GM23338 (cell line): ENCODE results near the gene ANAPC7. TPM values are rescaled to one million over a fixed set of nuclear protein-coding genes. Genes with fewer than 3 reads are reported as not detected.

ENCODE experiments used
- ATAC-seq: fragments of 200-7000 bp; cut with Tn5 transposase; 3 replicates; pipeline ENCODE4 v1.9.1; 2020
- DNase-seq: peaks from one replicate; pipeline ENCODE4 v3.0.0-alpha.2; 2015; ENCODE audit warnings: low spot score
- H2AFZ ChIP-seq: fragments of 200-600 bp; sonication (generic); 2 replicates; pipeline ENCODE4 v1.8.0; 2016; ENCODE audit warnings: antibody characterized with exemption, mild to moderate bottlenecking, moderate library complexity
- H3F3A ChIP-seq: fragments of 200-600 bp; sonication (generic); replicated peaks from 2 replicates; pipeline ENCODE4 v1.8.0; 2017; ENCODE audit warnings: antibody characterized with exemption, mixed run types, low read depth
- H3K27ac ChIP-seq: fragments of 200-600 bp; sonication (generic); 2 replicates; pipeline ENCODE4 v1.6.1; 2016; ENCODE audit warnings: low read depth
- H3K27me3 ChIP-seq: fragments of 200-600 bp; sonication (generic); 2 replicates; pipeline ENCODE4 v1.8.0; 2016; ENCODE audit warnings: mild to moderate bottlenecking, mixed run types, moderate library complexity; ENCODE audit not compliant: insufficient read depth
- H3K36me3 ChIP-seq: fragments of 200-600 bp; sonication (generic); 2 replicates; pipeline ENCODE4 v1.8.0; 2016; ENCODE audit warnings: mild to moderate bottlenecking; ENCODE audit not compliant: insufficient read depth
- H3K4me1 ChIP-seq: fragments of 200-600 bp; sonication (generic); 2 replicates; pipeline ENCODE4 v1.8.0; 2016; ENCODE audit warnings: mild to moderate bottlenecking, moderate library complexity; ENCODE audit not compliant: insufficient read depth
- H3K4me2 ChIP-seq: fragments of 200-600 bp; sonication (generic); 2 replicates; pipeline ENCODE4 v1.7.1; 2017; ENCODE audit warnings: mixed run types
- H3K4me3 ChIP-seq: fragments of 200-600 bp; sonication (generic); 2 replicates; pipeline ENCODE4 v1.6.1; 2016; ENCODE audit warnings: mixed run types
- H3K79me2 ChIP-seq: fragments of 200-600 bp; sonication (generic); replicated peaks from 2 replicates; pipeline ENCODE4 v1.8.0; 2017; ENCODE audit warnings: mild to moderate bottlenecking; ENCODE audit not compliant: insufficient read depth
- H3K9me2 ChIP-seq: fragments of 200-600 bp; sonication (generic); 2 replicates; pipeline ENCODE4 v1.8.0; 2017; ENCODE audit not compliant: insufficient read depth
- H4K20me1 ChIP-seq: fragments of 200-600 bp; sonication (generic); replicated peaks from 2 replicates; pipeline ENCODE4 v1.8.0; 2017; ENCODE audit warnings: mild to moderate bottlenecking; ENCODE audit not compliant: insufficient read depth
- H3K27ac Mint-ChIP-seq: 2 replicates; pipeline ENCODE4 v1.8.0; 2020; ENCODE audit warnings: inconsistent platforms, mild to moderate bottlenecking, moderate library complexity, mixed read lengths
- H3K27me3 Mint-ChIP-seq: 3 replicates; pipeline ENCODE4 v1.8.0; 2022; ENCODE audit warnings: low read depth, mild to moderate bottlenecking, moderate library complexity, mixed read lengths, inconsistent platforms; ENCODE audit not compliant: insufficient read depth, poor library complexity
- H3K36me3 Mint-ChIP-seq: 3 replicates; pipeline ENCODE4 v1.8.0; 2021; ENCODE audit warnings: low read depth, mild to moderate bottlenecking, inconsistent platforms, moderate library complexity, mixed read lengths
- H3K4me1 Mint-ChIP-seq: 3 replicates; pipeline ENCODE4 v1.8.0; 2020; ENCODE audit warnings: mild to moderate bottlenecking, inconsistent platforms, mixed read lengths
- H3K4me3 Mint-ChIP-seq: 3 replicates; pipeline ENCODE4 v1.8.0; 2021; ENCODE audit warnings: moderate library complexity, mild to moderate bottlenecking, inconsistent platforms, mixed read lengths
- H3K9me3 Mint-ChIP-seq: 3 replicates; pipeline ENCODE4 v1.8.0; 2020; ENCODE audit warnings: moderate library complexity, mild to moderate bottlenecking, inconsistent platforms, mixed read lengths
- CREB1 ChIP-seq: fragments of 250-450 bp; sonication (Bioruptor Pico); IDR thresholded peaks from 2 replicates; pipeline ENCODE4 v1.5.0; 2020; ENCODE audit warnings: low read depth, mild to moderate bottlenecking, moderate library complexity
- CTCF ChIP-seq, 2 experiments: fragments of 200-600 bp in 1 of 2; sonication (generic) in 1 of 2; conservative IDR thresholded peaks; 2 replicates each; pipeline versions ENCODE4 v1.5.1 to v1.6.1; 2016 to 2017; ENCODE audit warnings: antibody characterized with exemption in 2 of 2, low read depth in 2 of 2, mild to moderate bottlenecking in 2 of 2, moderate library complexity in 1 of 2
- ETS1 ChIP-seq: IDR thresholded peaks from 2 replicates; pipeline ENCODE4 v1.6.1; 2016; ENCODE audit warnings: antibody characterized with exemption
- EZH2 ChIP-seq: fragments of 200-600 bp; sonication (generic); IDR thresholded peaks from one replicate; pipeline ENCODE4 v1.8.0; 2017; ENCODE audit warnings: antibody characterized with exemption, mild to moderate bottlenecking, low read depth; ENCODE audit not compliant: unreplicated experiment
- EZH2phosphoT487 ChIP-seq: fragments of 200-600 bp; sonication (generic); IDR thresholded peaks from one replicate; pipeline ENCODE4 v1.8.1; 2018; ENCODE audit warnings: antibody characterized with exemption; ENCODE audit not compliant: unreplicated experiment
- JUNB ChIP-seq: IDR thresholded peaks from one replicate; pipeline ENCODE4 v1.6.1; 2016; ENCODE audit warnings: antibody characterized with exemption; ENCODE audit not compliant: unreplicated experiment
- NANOG ChIP-seq: IDR thresholded peaks from 2 replicates; pipeline ENCODE4 v1.6.1; 2016; ENCODE audit warnings: antibody characterized with exemption, borderline replicate concordance
- POLR2AphosphoS5 ChIP-seq: IDR thresholded peaks from 2 replicates; pipeline ENCODE4 v1.6.1; 2016; ENCODE audit warnings: antibody characterized with exemption, low read depth
- STAT1 ChIP-seq: IDR thresholded peaks from one replicate; pipeline ENCODE4 v1.6.1; 2016; ENCODE audit warnings: antibody characterized with exemption; ENCODE audit not compliant: unreplicated experiment
- ZNF114 ChIP-seq: fragments of 250-450 bp; sonication (Bioruptor Pico); IDR thresholded peaks from 2 replicates; pipeline ENCODE4 v1.5.0; 2020; ENCODE audit warnings: mild to moderate bottlenecking, moderate library complexity
- ZNF331 ChIP-seq: fragments of 250-450 bp; sonication (Bioruptor Pico); IDR thresholded peaks from 2 replicates; pipeline ENCODE4 v1.5.0; 2020; ENCODE audit warnings: low read depth, mild to moderate bottlenecking, moderate library complexity
- ZNF462 ChIP-seq: fragments of 250-450 bp; sonication (Bioruptor Pico); IDR thresholded peaks from 2 replicates; pipeline ENCODE4 v1.5.0; 2020; ENCODE audit warnings: mild to moderate bottlenecking, moderate library complexity
- polyA plus RNA-seq: library from polyadenylated mRNA; unstranded; fragments of >200 nt; fragmentation: Nextera tagmentation; extraction: Ambion mirVana; gene quantifications from 2 replicates; pipeline ENCODE4 v1.2.1, GENCODE V29; 2016
- total RNA-seq: library from RNA; depleted of rRNA; stranded (reverse); fragments of >200 nt; shearing (Covaris generic); gene quantifications from 2 replicates; pipeline ENCODE4 v1.2.3, GENCODE V29; 2014

The ANAPC7 gene
- total and polyA plus RNA-seq, 2 experiments from 2014 or later = 71.0 to 99.3 TPM

- no peak for TF ChIP-seq ZNF462 (CRISPR knock-in tag)
- TF ChIP-seq ETS1 = no peak
- no peak for TF ChIP-seq EZH2
- TF ChIP-seq ZNF114 = no peak
- TF ChIP-seq JUNB = no peak
- TF ChIP-seq NANOG = no peak
- no peak for TF ChIP-seq ZNF331 (CRISPR knock-in tag)
These were observed 51.1 kb downstream of the ANAPC7 start (continued) for GRCh38 chr12:110352401-110352800.

- no peaks in the 10 kb centered on the region for H3K79me2 ChIP-seq
- peaks cover 18% of the 10 kb centered on the region for H3K36me3 ChIP-seq
- ATAC-seq = no peak
- H3K27ac ChIP-seq = peak overlapping the region; percentile 65; the same call in 1 of the 2 replicates
- no peaks in the 10 kb centered on the region for H3K9me2 ChIP-seq
- H3K4me1 ChIP-seq = no peaks in the 10 kb centered on the region; the same call in 1 of the 2 replicates
- Mint-ChIP-seq H3K27ac (peak overlapping the region; percentile 10; the same call in 1 of the 2 replicates), H3K36me3 (peaks cover 45% of the 10 kb centered on the region), H3K9me3 (no peaks in the 10 kb centered on the region), H3K27me3 (peaks cover 17% of the 10 kb centered on the region), H3K4me3 (no peak overlapping the region), H3K4me1 (no peaks in the 10 kb centered on the region)
- no peak overlapping the region for H3K4me2 ChIP-seq
- H3K27me3 ChIP-seq = no peaks in the 10 kb centered on the region
- H3K4me3 ChIP-seq = no peak overlapping the region
- no peak overlapping the region for H2AFZ ChIP-seq
- peaks cover 22% of the 10 kb centered on the region; the same call in 1 of the 2 replicates for H4K20me1 ChIP-seq
- peaks cover 32% of the 10 kb centered on the region for H3F3A ChIP-seq
- DNase-seq = no peak
- no peak for TF ChIP-seq JUNB
- TF ChIP-seq ZNF331 (CRISPR knock-in tag) = no peak
- no peak for TF ChIP-seq POLR2AphosphoS5
- no peak for TF ChIP-seq CREB1 (CRISPR knock-in tag)
- no peak for TF ChIP-seq NANOG
- no peak for TF ChIP-seq ZNF114
- no peak for TF ChIP-seq CTCF (conservative IDR thresholded peaks at IDR 0.05; ENCODE audit: low read depth in 2 of 2)
- TF ChIP-seq ETS1 = no peak
- no peak for TF ChIP-seq EZH2phosphoT487
- no peak for TF ChIP-seq STAT1
These were observed 52.4 kb downstream of the ANAPC7 start for GRCh38 chr12:110351119-110351518.
